BLaER1 (cell line): ENCODE measurements around the gene MMP13.
"Not testable (repeated sequence)": the region's sequence is repeated elsewhere in the genome, so short reads cannot be mapped to it uniquely, and the experiment has no call there.

Experiments
- H3K27ac ChIP-seq: shearing (Covaris generic); formaldehyde crosslinking; 2 replicates; pipeline ENCODE4 v1.8.1; 2022
- H3K27me3 ChIP-seq: shearing (Covaris generic); formaldehyde crosslinking; 2 replicates; pipeline ENCODE4 v1.8.1; 2022
- H3K36me3 ChIP-seq: shearing (Covaris generic); formaldehyde crosslinking; 2 replicates; pipeline ENCODE4 v1.8.1; 2022
- H3K4me1 ChIP-seq: shearing (Covaris generic); formaldehyde crosslinking; 2 replicates; pipeline ENCODE4 v1.8.1; 2022
- H3K4me2 ChIP-seq: shearing (Covaris generic); formaldehyde crosslinking; 2 replicates; pipeline ENCODE4 v1.8.1; 2022
- H3K4me3 ChIP-seq: shearing (Covaris generic); formaldehyde crosslinking; 2 replicates; pipeline ENCODE4 v1.8.1; 2022
- H3K9ac ChIP-seq: shearing (Covaris generic); formaldehyde crosslinking; 2 replicates; pipeline ENCODE4 v1.8.1; 2022
- H3K9me3 ChIP-seq: shearing (Covaris generic); formaldehyde crosslinking; 2 replicates; pipeline ENCODE4 v1.8.1; 2022
- H4K20me1 ChIP-seq: shearing (Covaris generic); formaldehyde crosslinking; 2 replicates; pipeline ENCODE4 v1.8.1; 2022
- Cebpa-rat ChIP-seq: shearing (Covaris generic); IDR thresholded peaks from 2 replicates; pipeline ENCODE4 v1.8.1; 2022

The MMP13 gene

DNA sequence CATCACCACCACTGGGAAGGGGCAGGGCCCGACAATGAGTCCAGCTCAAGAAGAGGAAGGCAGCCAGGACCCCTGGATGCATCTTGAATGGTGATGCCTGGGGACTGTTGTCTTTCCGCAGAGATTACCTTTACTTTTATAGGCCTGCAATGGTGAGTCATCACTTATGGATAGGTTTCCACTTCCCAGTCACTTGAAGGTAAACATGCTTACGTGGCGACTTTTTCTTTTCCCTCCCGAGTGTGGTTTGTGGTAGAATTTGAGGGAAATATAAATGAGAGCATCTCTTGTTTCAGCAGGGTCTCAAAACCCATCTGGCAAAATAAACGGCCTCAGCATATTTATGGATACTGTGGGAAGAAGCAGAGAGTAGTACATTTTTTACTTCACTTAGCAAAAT, at the start of gene MMP13:
Gene MMP13, minus strand, starts transcription at position 109 of the 400 bp plus-strand sequence. Its CDS starts 27 bp downstream, at position 82.
- TF ChIP-seq Cebpa-rat = no peak
- H3K4me2 ChIP-seq = no peak within 1 kb of the TSS
- no peaks in the 10 kb centered on the region for H3K27me3 ChIP-seq
- H3K4me3 ChIP-seq = no peak within 1 kb of the TSS
- no peak within 1 kb of the TSS for H3K9ac ChIP-seq
- H3K9me3 ChIP-seq = no peaks in the 10 kb centered on the region
- no peak within 1 kb of the TSS for H3K27ac ChIP-seq
- no peaks in the 10 kb centered on the region for H4K20me1 ChIP-seq
- no peaks in the 10 kb centered on the region for H3K36me3 ChIP-seq
- no peaks in the 10 kb centered on the region for H3K4me1 ChIP-seq

DNA sequence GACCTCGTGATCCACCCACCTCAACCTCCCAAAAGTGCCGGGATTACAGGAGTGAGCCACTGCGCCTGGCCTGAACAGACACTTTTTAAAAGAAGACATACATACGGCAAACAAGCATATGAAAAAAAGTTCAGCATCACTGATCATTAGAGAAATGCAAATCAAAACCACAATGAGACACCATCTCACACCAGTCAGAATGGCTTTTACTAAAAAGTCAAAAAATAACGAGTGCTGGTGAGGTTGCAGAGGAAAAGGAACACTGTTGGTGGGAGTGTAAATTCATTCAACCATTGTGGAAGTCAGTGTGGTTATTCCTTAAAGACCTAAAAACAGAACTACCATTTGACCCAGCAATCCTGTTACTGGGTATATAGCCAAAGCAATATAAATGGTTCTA, 48.7 kb upstream of the MMP13 start:
- H3K27me3 ChIP-seq, H4K20me1 ChIP-seq, H3K27ac ChIP-seq, H3K4me3 ChIP-seq, H3K36me3 ChIP-seq, H3K4me2 ChIP-seq, H3K4me1 ChIP-seq, H3K9ac ChIP-seq, H3K9me3 ChIP-seq: not testable (repeated sequence)

DNA sequence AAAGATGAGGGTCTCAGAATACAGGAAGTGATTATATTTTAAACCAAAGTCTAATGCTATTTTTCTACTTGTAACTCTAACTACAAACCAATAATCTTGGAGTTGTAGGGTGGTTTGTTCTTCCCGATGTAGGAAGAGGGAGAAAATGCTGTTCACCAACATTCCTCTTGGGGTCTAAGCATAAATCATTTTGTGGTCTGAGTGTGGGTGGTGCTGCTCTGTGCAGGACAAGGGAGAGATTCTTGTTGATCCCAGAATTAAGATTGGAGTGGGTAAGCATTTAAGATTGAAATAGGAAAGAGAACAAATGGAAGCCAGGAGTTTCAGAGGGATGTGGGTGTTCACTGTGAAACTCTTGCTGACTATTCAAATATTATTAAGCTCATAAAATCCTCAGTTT, 38.6 kb upstream of the MMP13 start:
- Histone ChIP-seq H3K4me1 (no peaks in the 10 kb centered on the region), H3K36me3 (no peaks in the 10 kb centered on the region), H3K4me3 (no peak overlapping the region), H3K27ac (no peak overlapping the region), H3K9me3 (no peaks in the 10 kb centered on the region), H3K4me2 (no peak overlapping the region), H3K27me3 (no peaks in the 10 kb centered on the region), H4K20me1 (no peaks in the 10 kb centered on the region), H3K9ac (no peak overlapping the region)
- TF ChIP-seq Cebpa-rat = no peak

DNA sequence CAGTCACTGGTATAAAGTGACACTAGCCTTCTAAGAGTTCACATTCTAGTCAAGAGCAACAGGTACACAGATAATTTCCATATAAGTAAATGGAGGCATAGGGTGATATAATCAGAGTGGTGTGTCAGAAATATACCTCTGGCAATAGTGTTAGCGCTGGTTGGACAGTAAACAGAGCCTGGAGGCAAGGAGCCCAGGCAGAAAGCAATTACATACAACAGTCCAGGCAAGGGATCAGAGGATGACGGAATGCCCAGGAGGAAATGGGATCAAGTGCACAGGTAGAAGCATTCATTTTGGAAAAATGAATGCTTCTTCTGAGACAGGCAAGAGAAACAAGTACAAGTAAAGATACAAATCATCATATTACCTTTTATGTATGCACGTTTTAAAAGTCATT, 36.2 kb upstream of the MMP13 start:
- Histone ChIP-seq H3K4me3 (no peak overlapping the region), H4K20me1 (no peaks in the 10 kb centered on the region), H3K9me3 (no peaks in the 10 kb centered on the region), H3K9ac (no peak overlapping the region), H3K27me3 (no peaks in the 10 kb centered on the region), H3K4me2 (no peak overlapping the region), H3K4me1 (no peaks in the 10 kb centered on the region), H3K36me3 (no peaks in the 10 kb centered on the region), H3K27ac (no peak overlapping the region)
- TF ChIP-seq Cebpa-rat = no peak

DNA sequence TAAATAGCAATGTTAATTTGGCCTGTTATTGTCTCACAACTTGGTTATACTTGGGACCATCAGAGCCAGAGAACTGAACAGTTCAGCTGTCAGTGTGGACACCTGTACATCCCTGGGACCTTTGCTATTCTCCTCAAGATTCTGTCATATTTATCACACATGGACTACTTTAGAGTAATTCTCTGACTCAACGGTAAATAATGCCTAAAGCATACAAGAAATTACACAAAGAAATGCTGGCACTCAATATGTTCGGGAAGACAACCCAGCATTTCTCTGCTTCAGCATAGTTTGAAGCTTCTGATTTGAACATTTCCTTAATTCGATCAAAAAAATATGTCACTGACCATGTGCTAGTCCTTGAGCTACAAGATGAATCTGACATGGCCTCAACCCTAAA, 34.6 kb upstream of the MMP13 start:
- TF ChIP-seq Cebpa-rat = no peak
- no peaks in the 10 kb centered on the region for H3K27me3 ChIP-seq
- no peak overlapping the region for H3K4me3 ChIP-seq
- H3K4me1 ChIP-seq = no peaks in the 10 kb centered on the region
- no peak overlapping the region for H3K4me2 ChIP-seq
- no peak overlapping the region for H3K27ac ChIP-seq
- no peaks in the 10 kb centered on the region for H3K9me3 ChIP-seq
- no peaks in the 10 kb centered on the region for H4K20me1 ChIP-seq
- H3K9ac ChIP-seq = no peak overlapping the region
- no peaks in the 10 kb centered on the region for H3K36me3 ChIP-seq

DNA sequence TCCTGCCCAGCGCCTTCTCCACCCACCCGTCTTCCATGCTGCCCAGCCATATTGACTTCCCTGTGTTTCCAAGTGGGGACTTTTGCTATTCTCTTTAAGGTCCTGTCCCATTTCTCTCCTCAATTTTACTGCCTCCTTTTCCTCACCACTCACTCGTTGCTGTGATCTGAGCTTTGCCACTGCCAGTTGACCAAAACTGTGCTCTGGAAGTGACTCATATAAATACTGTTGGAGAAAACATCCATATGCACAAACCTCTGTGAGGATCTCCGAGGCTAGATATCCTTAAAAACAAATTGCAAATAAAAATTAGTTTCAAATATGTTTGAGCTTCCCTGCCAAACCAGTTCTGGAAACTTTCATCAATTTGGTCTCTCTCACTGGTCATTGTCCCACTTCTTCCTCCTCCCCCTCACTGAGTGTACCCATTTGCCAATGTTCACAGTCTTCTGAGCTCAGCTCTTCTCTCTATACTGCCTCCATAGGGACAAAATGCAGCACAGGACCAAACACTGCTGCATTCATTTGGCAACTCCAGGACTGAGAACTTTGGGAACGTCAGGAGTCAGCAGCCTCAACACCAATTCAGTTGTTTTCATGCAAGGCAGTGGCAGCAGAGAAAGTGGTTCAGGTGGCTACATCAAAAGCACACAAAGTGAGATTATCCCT, 34.0 kb upstream of the MMP13 start:
- no peak for TF ChIP-seq Cebpa-rat
- H3K9ac ChIP-seq = no peak overlapping the region
- H3K4me2 ChIP-seq = no peak overlapping the region
- no peaks in the 10 kb centered on the region for H3K9me3 ChIP-seq
- H3K27me3 ChIP-seq = no peaks in the 10 kb centered on the region
- no peak overlapping the region for H3K27ac ChIP-seq
- no peaks in the 10 kb centered on the region for H3K4me1 ChIP-seq
- no peaks in the 10 kb centered on the region for H3K36me3 ChIP-seq
- no peak overlapping the region for H3K4me3 ChIP-seq
- H4K20me1 ChIP-seq = no peaks in the 10 kb centered on the region

DNA sequence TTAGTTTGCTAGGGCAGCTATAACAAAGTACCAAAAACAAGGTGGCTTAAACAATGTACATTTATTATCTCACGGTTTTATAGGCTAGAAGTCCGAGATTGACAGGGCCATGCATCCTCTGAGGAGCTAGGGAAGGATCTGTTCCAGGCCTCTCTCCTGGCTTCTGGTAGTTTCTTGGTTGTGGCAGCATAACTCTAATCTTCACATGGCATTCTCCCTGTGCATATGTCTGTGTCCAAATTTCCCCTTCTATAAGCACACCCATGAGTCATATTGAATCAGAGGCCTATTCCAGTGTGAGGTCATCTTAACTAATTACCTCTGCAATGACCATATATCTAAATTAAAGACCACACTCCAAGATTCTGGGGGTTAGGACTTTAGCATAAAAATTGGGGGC, 31.3 kb upstream of the MMP13 start:
- H3K9ac ChIP-seq = no peak overlapping the region
- H3K4me3 ChIP-seq = no peak overlapping the region
- no peak overlapping the region for H3K27ac ChIP-seq
- TF ChIP-seq Cebpa-rat = no peak
- H3K36me3 ChIP-seq = no peaks in the 10 kb centered on the region
- H3K27me3 ChIP-seq = no peaks in the 10 kb centered on the region
- no peak overlapping the region for H3K4me2 ChIP-seq
- H3K4me1 ChIP-seq = no peaks in the 10 kb centered on the region
- H4K20me1 ChIP-seq = no peaks in the 10 kb centered on the region
- H3K9me3 ChIP-seq = no peaks in the 10 kb centered on the region

DNA sequence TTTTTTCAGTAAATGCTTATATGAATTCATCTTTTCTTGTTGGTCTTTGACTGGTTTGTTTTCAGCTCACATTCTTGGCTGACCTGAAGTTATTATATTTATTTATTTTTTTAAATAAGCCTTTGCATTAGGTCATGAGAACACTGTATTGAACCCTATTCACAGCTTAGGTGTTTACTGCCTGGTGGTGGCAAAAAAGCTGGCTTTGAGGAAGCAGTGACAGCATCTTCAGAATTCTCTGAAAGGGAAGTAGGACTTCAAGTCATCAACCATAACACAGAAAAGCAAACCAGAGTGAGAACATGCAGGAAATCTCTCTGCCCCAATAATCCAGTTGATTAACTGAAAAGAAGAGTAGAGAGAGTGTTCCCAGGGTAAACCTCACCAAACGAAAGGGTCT, 30.3 kb upstream of the MMP13 start:
- H3K27me3 ChIP-seq = no peaks in the 10 kb centered on the region
- no peaks in the 10 kb centered on the region for H3K9me3 ChIP-seq

DNA sequence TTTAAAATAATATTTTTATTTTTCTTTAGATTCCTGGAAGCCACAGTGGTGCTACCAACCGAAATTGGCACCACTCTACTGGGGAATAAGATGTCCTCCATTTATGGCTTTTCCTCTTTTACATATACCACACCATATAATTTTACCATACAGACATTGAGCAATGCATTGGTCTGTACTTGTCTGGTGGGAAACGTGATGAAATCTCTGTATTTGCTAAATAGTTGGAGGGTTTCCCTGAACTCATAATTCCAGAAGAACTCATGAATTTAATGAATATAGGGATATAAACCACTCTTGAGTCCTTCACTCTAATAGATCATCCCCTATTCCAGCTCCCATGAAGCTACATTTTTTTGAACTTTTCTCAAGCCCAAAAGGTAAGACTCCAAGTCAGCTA, 28.0 kb upstream of the MMP13 start:
- H3K36me3 ChIP-seq = no peaks in the 10 kb centered on the region
- no peaks in the 10 kb centered on the region for H3K27me3 ChIP-seq
- H3K27ac ChIP-seq = no peak overlapping the region
- no peak overlapping the region for H3K4me3 ChIP-seq
- H3K4me1 ChIP-seq = no peaks in the 10 kb centered on the region
- H4K20me1 ChIP-seq = no peaks in the 10 kb centered on the region
- H3K4me2 ChIP-seq = no peak overlapping the region
- no peaks in the 10 kb centered on the region for H3K9me3 ChIP-seq
- H3K9ac ChIP-seq = no peak overlapping the region
- TF ChIP-seq Cebpa-rat = no peak

More for the DNA sequence above, 30.3 kb upstream of the MMP13 start:
- no peak for TF ChIP-seq Cebpa-rat
- Histone ChIP-seq H3K4me2 (no peak overlapping the region), H3K36me3 (no peaks in the 10 kb centered on the region), H3K4me1 (no peaks in the 10 kb centered on the region), H4K20me1 (no peaks in the 10 kb centered on the region), H3K27ac (no peak overlapping the region), H3K4me3 (no peak overlapping the region), H3K9ac (no peak overlapping the region)

DNA sequence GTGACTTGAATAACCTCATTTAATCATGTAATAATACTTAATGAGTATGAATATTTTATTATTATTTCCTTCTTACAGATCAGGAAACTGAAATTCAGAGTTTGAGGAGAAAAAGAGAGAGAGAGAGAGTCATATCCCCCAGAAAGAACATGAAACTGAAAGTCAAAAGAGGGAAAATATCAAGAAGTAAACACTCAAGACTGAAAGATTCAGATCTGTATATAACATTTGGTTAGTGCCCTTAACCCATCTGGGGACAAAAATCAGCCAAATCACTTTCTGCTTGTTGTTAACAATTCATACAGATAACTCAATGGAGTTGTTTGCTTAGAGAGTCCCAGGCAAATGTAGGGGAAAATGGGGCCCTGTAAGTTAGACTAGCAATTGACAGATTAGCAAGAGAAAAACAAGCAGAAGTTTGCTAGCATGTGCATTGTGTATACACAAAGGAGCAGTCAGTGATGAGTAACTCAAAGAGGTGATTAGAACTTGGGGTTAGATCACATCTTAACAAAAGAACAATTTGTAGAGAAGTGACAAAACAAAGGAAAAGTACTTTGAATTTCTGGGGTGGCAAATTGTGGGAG, 25.9 kb upstream of the MMP13 start:
- no peaks in the 10 kb centered on the region for H4K20me1 ChIP-seq
- no peak overlapping the region for H3K27ac ChIP-seq
- no peaks in the 10 kb centered on the region for H3K36me3 ChIP-seq
- H3K9ac ChIP-seq = no peak overlapping the region
- TF ChIP-seq Cebpa-rat = no peak
- H3K4me2 ChIP-seq = no peak overlapping the region
- no peak overlapping the region for H3K4me3 ChIP-seq
- no peaks in the 10 kb centered on the region for H3K9me3 ChIP-seq
- H3K27me3 ChIP-seq = no peaks in the 10 kb centered on the region
- no peaks in the 10 kb centered on the region for H3K4me1 ChIP-seq
